IPS-NIHi7 (cell line): ENCODE data around the gene ARMC10.
"Not testable (repeated sequence)": the region's sequence is repeated elsewhere in the genome, so short reads cannot be mapped to it uniquely, and the experiment has no call there.

Experiments used
- DNase-seq: peaks from one replicate; pipeline ENCODE4 v3.0.0; 2012; ENCODE audit warnings: mixed read lengths; ENCODE audit errors: extremely low spot score

Gene ARMC10

GRCh38 chr7:103074519-103075336 is at the start of gene ARMC10, which contains the start of gene FBXL13:
ARMC10 (plus strand) TSS chr7:103075140; CDS start chr7:103075273, 133 bp downstream.
FBXL13 (minus strand) TSS chr7:103074796.
- DNase-seq: peak; percentile 88

DNA sequence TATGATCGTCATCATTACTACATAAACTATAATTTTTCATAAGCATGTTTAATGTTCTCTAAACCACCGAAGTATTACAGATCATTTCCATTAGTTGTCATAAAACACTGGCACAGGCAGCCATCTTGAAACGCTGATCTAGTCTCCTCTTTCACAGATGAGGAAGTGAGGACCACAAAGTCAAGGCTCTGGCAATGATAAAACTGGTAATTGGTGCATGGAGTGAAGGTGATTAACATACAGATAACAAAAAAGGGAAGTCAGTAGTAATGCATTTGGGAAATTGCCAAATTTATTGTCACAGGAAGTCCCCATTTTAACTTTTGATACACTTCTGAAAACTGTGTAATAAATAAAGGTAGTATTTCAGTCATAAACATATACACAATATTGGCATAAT is 49.6 kb upstream of the ARMC10 start:
- no peak for DNase-seq

- no peak for DNase-seq
Observed at GRCh38 chr7:103031024-103031423, 43.9 kb upstream of the ARMC10 start.

GRCh38 chr7:103031781-103032180 is 43.2 kb upstream of the ARMC10 start:
- DNase-seq: no peak

DNA sequence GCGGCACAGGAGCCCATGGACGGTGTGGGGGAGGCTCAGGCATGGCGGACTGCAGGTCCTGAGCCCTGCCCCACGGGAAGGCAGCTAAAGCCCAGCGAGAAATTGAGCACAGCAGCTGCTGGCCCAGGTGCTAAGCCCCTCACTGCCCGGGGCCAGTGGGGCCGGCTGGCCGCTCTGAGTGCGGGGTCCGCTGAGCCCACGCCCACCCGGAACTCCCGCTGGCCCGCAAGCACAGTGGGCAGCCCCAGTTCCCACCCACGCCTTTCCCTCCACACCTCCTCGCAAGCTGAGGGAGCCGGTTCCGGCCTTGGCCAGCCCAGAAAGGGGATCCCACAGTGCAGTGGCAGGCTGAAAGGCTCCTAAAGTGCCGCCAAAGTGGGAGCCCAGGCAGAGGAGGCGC is 40.6 kb upstream of the ARMC10 start:
- DNase-seq: not testable (repeated sequence)

GRCh38 chr7:103037476-103037822 is 37.5 kb upstream of the ARMC10 start:
- DNase-seq: no peak

DNA sequence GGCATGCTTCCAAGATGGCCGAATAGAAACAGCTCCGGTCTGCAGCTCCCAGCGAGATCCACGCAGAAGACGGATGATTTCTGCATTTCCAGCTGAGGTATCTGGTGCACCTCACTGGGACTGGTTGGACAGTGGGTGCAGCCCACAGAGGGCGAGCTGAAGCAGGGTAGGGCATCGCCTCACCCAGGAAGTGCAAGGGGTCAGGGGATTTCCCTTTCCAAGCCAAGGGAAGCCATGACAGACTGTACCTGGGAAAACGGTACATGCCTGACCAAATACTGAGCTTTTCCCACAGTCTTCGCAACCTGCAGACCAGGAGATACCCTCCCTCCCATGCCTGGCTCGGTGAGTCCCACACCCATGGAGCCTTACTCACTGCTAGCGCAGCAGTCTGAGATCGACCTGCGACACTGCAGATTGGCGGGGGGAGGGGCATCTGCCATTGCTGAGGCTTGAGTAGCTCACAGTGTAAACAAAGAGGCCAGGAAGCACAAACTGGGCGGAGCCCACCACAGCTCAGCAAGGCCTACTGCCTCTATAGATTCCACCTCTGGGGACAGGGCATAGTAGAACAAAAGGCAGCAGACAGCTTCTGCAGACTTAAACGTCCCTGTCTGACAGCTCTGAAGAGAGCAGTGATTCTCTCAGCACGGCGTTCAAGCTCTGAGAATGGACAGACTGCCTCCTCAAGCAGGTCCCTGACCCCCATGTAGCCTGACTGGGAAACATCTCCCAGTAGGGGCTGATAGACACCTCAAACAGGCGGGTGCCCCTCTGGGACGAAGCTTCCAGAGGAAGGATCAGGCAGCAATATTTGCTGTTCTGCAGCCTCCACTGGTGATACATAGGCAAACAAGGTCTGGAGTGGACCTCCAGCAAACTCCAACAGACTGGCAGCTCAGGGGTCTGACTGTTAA is 36.9 kb upstream of the ARMC10 start:
- not testable (repeated sequence) for DNase-seq

GRCh38 chr7:103041815-103042214 is 33.1 kb upstream of the ARMC10 start:
- not testable (repeated sequence) for DNase-seq

DNA sequence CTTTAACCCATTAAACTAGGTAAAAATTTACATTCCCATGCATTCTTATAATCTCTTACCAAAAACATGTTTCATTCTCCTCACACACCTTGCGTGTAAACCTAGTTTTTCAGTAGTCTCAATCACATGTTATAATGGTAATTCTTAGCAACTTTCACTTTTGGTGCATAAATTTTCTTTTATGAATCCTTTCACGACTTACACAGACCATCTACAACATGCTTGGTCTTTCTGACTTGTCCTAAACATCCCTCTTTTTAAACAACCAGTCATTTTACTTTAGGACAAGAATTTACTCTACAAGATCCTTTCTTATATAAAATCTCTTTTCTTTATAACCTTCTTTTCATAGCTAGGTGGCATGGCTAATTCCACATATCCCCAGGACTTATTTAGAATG is 26.1 kb upstream of the ARMC10 start:
- DNase-seq: no peak

DNA sequence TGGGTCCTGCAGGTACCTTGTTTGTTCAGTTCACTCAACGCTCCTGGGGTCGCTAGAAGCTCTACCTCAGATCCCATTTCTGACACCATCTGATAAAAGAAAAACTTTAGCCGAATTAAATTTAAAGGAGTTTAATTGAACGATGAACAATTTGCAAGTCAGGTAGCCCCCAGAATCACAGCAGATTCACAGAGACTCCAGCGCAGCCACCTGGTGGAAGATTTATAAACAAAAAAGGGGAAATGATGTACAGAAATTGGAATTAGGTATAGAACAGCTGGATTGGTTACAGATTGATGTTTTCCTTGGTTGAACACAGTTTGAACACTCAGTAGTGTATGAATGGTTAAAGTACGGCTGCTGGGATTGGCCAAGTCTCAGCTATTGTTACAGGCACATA is 23.4 kb upstream of the ARMC10 start:
- no peak for DNase-seq

- DNase-seq: not testable (repeated sequence)
Observed at GRCh38 chr7:103056006-103056405, 18.9 kb upstream of the ARMC10 start.

- DNase-seq: no peak
Observed at GRCh38 chr7:103058122-103058521, 16.8 kb upstream of the ARMC10 start.

- no peak for DNase-seq
Observed at GRCh38 chr7:103059471-103059870, 15.5 kb upstream of the ARMC10 start.

DNA sequence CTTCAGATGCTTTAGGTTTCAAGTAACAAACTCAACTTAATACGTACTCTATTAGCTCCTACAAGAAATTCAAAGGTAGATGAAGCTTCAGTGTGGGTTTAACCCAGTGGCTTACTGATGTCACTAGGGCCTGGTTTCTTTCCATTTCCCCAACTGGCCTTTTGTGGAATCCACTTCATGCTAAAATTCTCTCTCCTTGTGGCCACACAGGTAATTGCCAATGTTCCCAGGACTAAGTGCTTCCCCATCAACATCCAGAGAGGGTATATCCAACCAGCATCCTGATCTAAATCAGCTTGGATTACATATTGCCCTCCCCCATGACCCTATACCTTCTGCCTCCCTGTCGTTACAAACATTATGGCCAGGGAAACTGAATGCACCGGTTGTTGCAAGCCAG is 11.0 kb upstream of the ARMC10 start:
- DNase-seq: peak; percentile 16

DNA sequence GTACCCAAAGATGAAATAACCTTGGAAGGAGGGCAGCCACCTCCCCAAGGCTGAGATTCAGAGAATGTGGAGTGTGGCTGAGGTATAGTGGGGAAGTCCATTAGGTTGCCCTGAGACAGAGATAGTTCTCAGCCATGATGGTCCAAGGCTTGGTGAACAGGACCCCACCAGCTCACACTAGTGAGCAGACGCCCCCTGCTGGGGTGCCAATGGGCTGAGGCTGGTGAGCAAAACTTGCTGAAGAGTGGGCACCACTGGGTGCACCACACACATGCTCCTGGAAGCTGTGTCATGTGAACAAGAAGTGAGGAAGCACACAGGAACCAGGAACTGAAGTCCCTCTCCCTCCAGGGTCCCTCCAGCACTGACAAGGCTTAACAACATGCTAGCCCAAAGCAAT is 9.3 kb upstream of the ARMC10 start:
- DNase-seq: peak; percentile 31

- no peak for DNase-seq
Observed at GRCh38 chr7:103068414-103069403, 6.2 kb upstream of the ARMC10 start.

DNA sequence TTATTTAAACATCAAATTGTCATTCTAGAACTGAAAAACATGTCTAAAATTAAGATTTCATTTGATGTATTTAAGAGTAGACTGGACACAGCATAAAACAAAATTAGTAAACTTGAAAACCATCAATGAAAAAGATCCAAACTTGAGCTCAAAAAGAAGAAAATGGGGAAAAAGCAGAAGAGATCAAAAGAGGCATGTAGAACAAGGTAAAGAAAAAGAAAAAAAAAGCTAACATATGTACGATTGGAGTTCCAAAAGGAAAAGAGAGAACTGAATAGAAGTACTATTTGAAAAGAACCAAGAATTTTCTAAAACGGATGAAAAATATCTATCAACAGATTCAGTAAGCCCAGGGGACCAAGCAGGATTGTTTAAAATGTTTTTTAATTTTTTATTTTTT is 3.9 kb upstream of the ARMC10 start:
- no peak for DNase-seq

DNA sequence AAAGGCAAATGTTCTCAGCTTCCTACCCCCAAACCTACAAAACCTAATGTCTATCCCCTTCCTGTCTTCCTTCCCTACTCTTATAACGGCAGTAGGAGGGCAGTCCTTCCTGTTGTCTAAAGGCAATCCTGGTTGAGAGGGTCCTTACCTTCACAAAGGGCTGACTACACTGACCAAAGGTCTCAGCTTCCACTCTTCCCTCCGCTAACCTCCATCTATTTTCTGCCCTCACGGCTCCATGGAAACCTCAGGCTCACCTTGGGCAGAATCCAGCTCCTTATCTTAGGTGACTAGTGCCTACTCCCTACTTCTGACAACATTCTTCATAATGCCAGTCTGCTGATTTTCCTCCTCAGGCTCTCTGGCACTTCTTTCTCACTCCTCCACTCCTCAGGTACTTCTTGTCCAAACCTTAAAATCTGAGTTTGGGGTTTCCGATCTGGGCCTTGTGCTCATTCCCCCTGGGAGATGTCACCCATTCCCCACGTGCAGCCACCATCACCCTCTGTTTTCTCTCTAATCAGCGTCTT is 886 bp upstream of the ARMC10 start:
- no peak for DNase-seq

DNA sequence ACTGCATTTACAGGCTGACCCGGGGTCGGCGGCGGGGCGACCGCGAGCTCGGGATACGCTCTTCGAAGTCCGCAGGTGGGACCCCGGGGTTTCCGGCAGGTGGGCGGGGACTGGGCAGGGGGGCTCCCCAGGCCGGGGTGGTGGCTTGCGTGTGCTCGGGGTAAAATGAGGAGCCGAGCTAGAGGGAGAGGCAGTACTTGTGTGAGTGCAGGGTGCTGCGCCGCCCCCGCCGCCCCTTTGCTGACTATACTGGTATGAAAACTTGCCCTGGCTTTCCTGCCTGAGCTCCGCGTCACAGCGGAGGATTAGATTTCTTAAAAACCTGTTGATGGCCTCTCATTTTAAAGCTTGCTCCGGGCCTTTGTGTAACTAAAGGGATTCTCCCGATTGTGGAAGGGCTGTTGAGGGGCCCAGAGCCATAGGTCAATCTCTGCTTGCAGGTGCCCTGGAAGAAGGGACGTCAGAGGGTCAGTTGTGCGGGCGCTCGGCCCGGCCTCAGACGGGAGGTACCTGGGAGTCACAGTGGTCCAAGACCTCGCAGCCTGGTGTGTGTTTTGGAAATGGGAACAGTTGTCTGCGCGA is 488 bp downstream of the ARMC10 start:
- peak; percentile 84 for DNase-seq

DNA sequence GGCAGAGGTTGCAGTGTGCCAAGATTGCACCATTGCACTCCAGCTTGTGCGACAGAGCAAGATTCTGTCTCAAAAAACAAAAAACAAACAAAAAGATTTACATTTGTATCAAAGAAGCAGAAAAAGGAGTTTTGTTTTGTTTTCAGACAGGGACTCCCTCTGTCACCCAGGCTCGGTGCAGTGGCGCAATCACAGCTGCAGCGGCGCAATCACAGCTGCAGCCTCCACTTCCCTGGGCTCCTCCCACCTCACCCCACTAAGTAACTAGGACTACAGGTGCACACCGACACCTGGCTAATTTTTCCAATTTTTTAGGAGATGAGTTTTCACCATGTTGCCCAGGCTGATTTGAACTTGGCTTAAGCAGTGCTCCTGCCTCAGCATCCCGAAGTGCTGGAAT is 1.8 kb downstream of the ARMC10 start:
- DNase-seq: no peak

GRCh38 chr7:103077318-103077717 is 2.4 kb downstream of the ARMC10 start:
- DNase-seq: no peak
